Choroid plexus epithelial cell (primary cell): ENCODE results near the gene LRP2BP.
"Not testable (repeated sequence)": the region's sequence is repeated elsewhere in the genome, so short reads cannot be mapped to it uniquely, and the experiment has no call there.

Experiments
- DNase-seq: peaks from one replicate; pipeline ENCODE4 v3.0.0-alpha.2; 2010; ENCODE audit warnings: low read depth
- H3K4me3 ChIP-seq: 2 replicates; pipeline ENCODE4 v1.5.1; 2011; ENCODE audit warnings: low read depth, mild to moderate bottlenecking, control low read depth, low read length, moderate library complexity
- TF ChIP-seq, protein P1 (sequence below): conservative IDR thresholded peaks from 2 replicates; pipeline ENCODE4 v1.5.1; 2011; ENCODE audit warnings: low read depth, mild to moderate bottlenecking, control low read depth, inconsistent platforms, low read length, moderate library complexity

Gene LRP2BP

DNA sequence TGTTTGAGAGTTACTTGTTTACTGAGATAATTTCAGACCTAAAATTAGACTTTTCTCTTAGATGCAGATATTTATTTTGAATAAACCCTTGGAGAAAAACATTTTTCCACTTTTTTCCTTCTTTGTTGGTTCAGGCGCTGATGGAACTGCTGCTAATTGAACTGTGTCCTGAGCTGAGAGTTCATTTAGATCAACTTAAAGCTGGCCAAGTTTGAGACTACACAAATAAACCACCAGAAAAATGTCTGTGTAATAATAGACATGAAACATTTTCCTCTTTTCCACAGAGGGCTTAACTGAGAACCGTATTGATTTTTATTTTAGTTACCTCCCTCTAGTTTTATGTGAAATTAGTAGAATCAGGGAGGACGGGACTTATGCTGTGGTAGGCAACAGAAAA lies 32.5 kb downstream of the LRP2BP start:
- no peak for DNase-seq

GRCh38 chr4:185362570-185362969 lies 33.2 kb downstream of the LRP2BP start:
- H3K4me3 ChIP-seq: not testable (repeated sequence)
- DNase-seq: peak; percentile 50

More for the DNA sequence above, 32.5 kb downstream of the LRP2BP start:
- TF ChIP-seq, protein P1, sequence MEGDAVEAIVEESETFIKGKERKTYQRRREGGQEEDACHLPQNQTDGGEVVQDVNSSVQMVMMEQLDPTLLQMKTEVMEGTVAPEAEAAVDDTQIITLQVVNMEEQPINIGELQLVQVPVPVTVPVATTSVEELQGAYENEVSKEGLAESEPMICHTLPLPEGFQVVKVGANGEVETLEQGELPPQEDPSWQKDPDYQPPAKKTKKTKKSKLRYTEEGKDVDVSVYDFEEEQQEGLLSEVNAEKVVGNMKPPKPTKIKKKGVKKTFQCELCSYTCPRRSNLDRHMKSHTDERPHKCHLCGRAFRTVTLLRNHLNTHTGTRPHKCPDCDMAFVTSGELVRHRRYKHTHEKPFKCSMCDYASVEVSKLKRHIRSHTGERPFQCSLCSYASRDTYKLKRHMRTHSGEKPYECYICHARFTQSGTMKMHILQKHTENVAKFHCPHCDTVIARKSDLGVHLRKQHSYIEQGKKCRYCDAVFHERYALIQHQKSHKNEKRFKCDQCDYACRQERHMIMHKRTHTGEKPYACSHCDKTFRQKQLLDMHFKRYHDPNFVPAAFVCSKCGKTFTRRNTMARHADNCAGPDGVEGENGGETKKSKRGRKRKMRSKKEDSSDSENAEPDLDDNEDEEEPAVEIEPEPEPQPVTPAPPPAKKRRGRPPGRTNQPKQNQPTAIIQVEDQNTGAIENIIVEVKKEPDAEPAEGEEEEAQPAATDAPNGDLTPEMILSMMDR: no peak
- no peak overlapping the region for H3K4me3 ChIP-seq

- DNase-seq: no peak
- H3K4me3 ChIP-seq: no peak overlapping the region
- TF ChIP-seq, protein P1: no peak
These were observed 33.9 kb downstream of the LRP2BP start for GRCh38 chr4:185361872-185362271.

DNA sequence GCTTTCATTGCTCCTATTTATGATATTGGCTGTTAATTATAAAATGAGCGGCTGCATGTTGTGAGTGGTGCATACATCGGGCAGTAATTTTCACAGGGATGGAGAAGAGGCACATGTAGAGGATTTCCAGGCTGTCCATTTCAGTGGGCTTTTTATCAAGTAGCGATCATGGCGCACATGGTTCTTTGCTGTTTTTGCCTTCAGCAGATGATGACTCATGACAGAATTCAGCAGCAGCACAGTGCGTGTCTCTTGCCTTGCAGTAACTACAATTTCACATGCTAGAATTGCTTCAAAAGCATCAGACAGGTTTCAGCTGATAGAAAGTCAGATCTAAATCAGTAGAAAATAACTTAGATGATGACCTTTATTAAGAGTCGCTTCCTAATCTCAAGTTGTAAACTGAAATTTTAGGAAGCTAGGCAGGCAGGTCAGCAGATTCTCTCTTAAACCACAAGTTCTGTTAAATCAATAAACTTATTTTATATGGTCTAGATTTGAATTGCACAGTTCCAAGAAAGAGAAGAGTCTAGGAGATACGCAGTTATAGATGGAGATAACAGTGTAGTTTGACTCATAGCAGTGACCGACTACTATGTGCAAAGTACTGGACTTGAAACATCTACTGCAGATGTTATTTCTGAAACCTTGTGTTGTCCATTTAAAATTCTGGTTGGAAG lies 35.8 kb downstream of the LRP2BP start:
- TF ChIP-seq, protein P1: no peak
- peak; percentile 92 for DNase-seq
- H3K4me3 ChIP-seq: no peak overlapping the region

DNA sequence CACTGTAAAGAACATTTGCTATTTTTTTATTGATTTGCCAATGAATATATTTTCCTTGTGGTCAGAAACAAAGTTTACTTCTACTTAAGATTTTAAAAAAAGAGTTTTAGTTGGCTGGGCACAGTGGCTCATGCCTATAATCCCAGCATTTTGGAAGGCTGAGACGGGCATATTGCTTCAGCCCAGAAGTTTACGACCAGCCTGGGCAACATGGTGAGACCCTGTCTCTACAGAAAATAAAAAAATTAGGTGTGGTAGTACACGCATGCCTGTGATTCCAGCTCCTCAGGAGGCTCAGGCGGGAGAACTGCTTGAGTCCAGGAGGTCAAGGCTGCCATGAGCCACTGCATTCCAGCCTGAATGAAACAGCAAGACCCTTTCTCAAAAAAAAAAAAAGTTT lies 36.8 kb downstream of the LRP2BP start:
- TF ChIP-seq, protein P1: no peak
- no peak overlapping the region for H3K4me3 ChIP-seq
- peak; percentile 95 for DNase-seq

DNA sequence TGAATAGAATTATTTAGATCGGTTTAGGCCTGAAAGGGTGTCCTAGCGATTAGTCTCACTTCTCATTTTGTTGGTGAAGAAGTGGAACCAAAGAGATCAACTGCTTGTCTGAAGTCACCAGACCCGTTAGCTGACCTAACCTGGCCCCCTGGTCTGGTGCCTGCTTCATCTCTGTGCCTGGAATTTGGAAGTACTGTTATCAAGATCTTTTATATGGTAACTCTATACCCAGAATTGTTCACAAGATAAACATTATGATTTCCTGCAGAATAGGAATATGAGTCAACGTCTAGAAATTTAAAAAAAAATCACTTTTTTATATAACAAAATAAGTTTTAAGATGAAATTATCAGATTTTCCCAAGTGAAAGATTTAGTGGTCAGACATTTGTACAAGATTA lies 37.2 kb downstream of the LRP2BP start:
- no peak overlapping the region for H3K4me3 ChIP-seq
- peak; percentile 85 for DNase-seq
- TF ChIP-seq, protein P1: no peak

GRCh38 chr4:185357733-185358440 lies 37.8 kb downstream of the LRP2BP start:
- TF ChIP-seq, protein P1: no peak
- DNase-seq: no peak

More at GRCh38 chr4:185357733-185358440, 37.8 kb downstream of the LRP2BP start:
- no peak overlapping the region for H3K4me3 ChIP-seq
